Mesothelial cell of epicardium (in vitro differentiated cells): ENCODE measurements around the gene ADIPOR2. TPM values are rescaled to one million over a fixed set of nuclear protein-coding genes. Genes with fewer than 3 reads are reported as not detected.

Experiments used
- DNase-seq, 2 experiments: peaks; one replicate each; pipeline ENCODE4 v3.0.0; 2021; ENCODE audit warnings: low spot score in 2 of 2; ENCODE audit not compliant: unreplicated experiment in 2 of 2
- H3K27ac Mint-ChIP-seq: 2 replicates; pipeline ENCODE4 v1.8.0; 2021; ENCODE audit warnings: mixed read lengths
- H3K27me3 Mint-ChIP-seq: 2 replicates; pipeline ENCODE4 v1.8.0; 2021; ENCODE audit warnings: low read depth, mixed read lengths
- H3K36me3 Mint-ChIP-seq: 2 replicates; pipeline ENCODE4 v1.8.0; 2021; ENCODE audit warnings: mixed read lengths
- H3K4me1 Mint-ChIP-seq: 2 replicates; pipeline ENCODE4 v1.8.0; 2021; ENCODE audit warnings: mixed read lengths
- H3K4me3 Mint-ChIP-seq: 2 replicates; pipeline ENCODE4 v1.8.0; 2021; ENCODE audit warnings: mild to moderate bottlenecking, moderate library complexity, mixed read lengths
- H3K9me3 Mint-ChIP-seq: 2 replicates; pipeline ENCODE4 v1.8.0; 2021; ENCODE audit warnings: mixed read lengths
- CTCF ChIP-seq: fragments of 200-600 bp; sonication (generic); IDR thresholded peaks from one replicate; pipeline ENCODE4 v1.5.0; 2021; ENCODE audit warnings: antibody characterized with exemption; ENCODE audit not compliant: unreplicated experiment
- total RNA-seq: library from RNA; stranded (reverse); gene quantifications from 3 replicates; pipeline ENCODE4 v1.2.1, GENCODE V29; 2021

The ADIPOR2 gene
- total RNA-seq, 1 donor from 2014 or later = 77.2 TPM

GRCh38 chr12:1795785-1796514 lies 105.1 kb downstream of the ADIPOR2 start:
- peak; percentile 77 to 92 for DNase-seq
- H3K9me3 Mint-ChIP-seq = no peaks in the 10 kb centered on the region
- no peaks in the 10 kb centered on the region for H3K27me3 Mint-ChIP-seq
- H3K36me3 Mint-ChIP-seq = no peaks in the 10 kb centered on the region
- no peak overlapping the region for H3K27ac Mint-ChIP-seq
- peak overlapping the region; percentile 51 for H3K4me3 Mint-ChIP-seq
- peaks cover 10% of the 10 kb centered on the region for H3K4me1 Mint-ChIP-seq
- TF ChIP-seq CTCF = peak; percentile 98

DNA sequence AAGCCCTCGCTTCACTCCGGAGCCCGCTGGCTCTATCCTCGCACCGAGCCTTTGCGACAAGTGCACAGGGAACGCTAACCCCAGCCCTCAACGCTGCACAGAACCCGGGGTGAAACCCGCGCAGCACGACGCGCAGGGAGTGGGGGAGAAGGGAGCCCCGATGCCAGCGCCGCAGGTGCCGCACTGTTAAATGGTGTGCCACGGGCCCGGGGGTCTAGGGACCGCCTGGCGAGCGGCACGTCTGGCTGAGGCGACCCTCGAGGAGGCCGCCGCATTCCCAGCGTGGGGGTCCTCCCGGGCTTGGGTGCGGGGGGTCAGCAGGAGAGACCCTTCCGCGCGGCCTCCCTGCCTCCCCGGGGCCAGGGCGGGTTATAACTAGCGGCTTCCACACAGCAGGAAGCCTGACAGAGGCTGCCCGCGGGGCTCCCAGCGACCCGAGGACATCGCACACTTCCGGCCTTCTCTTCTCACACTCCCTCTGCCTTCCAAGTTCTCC lies 105.7 kb downstream of the ADIPOR2 start:
- Mint-ChIP-seq H3K4me1 (peaks cover 6% of the 10 kb centered on the region), H3K27me3 (no peaks in the 10 kb centered on the region), H3K9me3 (no peaks in the 10 kb centered on the region), H3K4me3 (peak overlapping the region; percentile 43), H3K36me3 (no peaks in the 10 kb centered on the region), H3K27ac (no peak overlapping the region)
- no peak for DNase-seq
- no peak for TF ChIP-seq CTCF

GRCh38 chr12:1797011-1797901 lies 106.4 kb downstream of the ADIPOR2 start:
- no peak overlapping the region for H3K4me3 Mint-ChIP-seq

DNA sequence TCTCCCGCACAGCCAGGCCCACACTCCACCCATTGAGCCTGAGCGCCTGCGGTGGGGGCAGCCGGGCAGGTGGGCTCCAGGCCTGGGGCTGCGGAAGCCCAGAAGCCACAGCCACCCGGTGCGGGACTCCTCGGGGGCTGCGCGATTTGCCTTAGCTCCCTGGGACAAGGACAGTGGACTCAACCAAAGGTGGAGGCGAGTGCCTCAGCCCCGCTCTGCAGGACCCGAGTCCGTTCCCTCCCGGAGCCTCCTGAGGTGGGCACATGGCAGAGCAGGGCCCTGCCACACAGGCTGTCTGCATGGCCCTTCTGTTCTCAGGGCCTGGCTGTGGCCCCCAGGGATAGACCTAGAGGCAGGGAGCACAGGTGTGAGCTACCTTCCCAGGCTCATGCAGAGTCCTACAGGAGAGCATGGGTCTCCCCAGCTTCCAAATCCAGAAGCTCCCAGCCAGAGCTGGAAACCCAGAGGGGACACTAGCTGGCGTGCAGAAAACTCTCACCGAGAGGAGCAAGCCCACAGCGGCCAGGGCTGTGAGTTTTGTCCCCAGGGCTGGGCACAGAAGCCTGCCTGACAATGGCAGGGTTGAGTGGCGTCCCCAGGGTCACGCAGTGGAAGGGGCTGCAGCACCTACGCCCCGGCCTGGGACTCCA lies 107.2 kb downstream of the ADIPOR2 start:
- Mint-ChIP-seq H3K27ac (no peak overlapping the region), H3K9me3 (no peaks in the 10 kb centered on the region), H3K27me3 (no peaks in the 10 kb centered on the region), H3K4me3 (no peak overlapping the region), H3K4me1 (peaks cover 6% of the 10 kb centered on the region), H3K36me3 (no peaks in the 10 kb centered on the region)
- no peak for TF ChIP-seq CTCF
- no peak for DNase-seq

More at GRCh38 chr12:1797011-1797901, 106.4 kb downstream of the ADIPOR2 start:
- Mint-ChIP-seq H3K9me3 (no peaks in the 10 kb centered on the region), H3K27me3 (no peaks in the 10 kb centered on the region), H3K27ac (no peak overlapping the region), H3K36me3 (no peaks in the 10 kb centered on the region), H3K4me1 (peaks cover 6% of the 10 kb centered on the region)
- DNase-seq = peak in 1 of 2 experiments; percentile 25
- TF ChIP-seq CTCF = no peak

- no peak for TF ChIP-seq CTCF
- H3K4me3 Mint-ChIP-seq = no peak overlapping the region
- H3K27ac Mint-ChIP-seq = no peak overlapping the region
- no peaks in the 10 kb centered on the region for H3K9me3 Mint-ChIP-seq
- DNase-seq = no peak
- H3K27me3 Mint-ChIP-seq = no peaks in the 10 kb centered on the region
- peaks cover 6% of the 10 kb centered on the region for H3K4me1 Mint-ChIP-seq
- no peaks in the 10 kb centered on the region for H3K36me3 Mint-ChIP-seq
Measured at GRCh38 chr12:1798641-1799020, 107.8 kb downstream of the ADIPOR2 start.
